Measurements from ENCODE around the gene TSC22D3.

GRCh38 chrX:107710617-107711391 lies 64.8 kb downstream of the TSC22D3 start:
- TF ChIP-seq, protein P1, sequence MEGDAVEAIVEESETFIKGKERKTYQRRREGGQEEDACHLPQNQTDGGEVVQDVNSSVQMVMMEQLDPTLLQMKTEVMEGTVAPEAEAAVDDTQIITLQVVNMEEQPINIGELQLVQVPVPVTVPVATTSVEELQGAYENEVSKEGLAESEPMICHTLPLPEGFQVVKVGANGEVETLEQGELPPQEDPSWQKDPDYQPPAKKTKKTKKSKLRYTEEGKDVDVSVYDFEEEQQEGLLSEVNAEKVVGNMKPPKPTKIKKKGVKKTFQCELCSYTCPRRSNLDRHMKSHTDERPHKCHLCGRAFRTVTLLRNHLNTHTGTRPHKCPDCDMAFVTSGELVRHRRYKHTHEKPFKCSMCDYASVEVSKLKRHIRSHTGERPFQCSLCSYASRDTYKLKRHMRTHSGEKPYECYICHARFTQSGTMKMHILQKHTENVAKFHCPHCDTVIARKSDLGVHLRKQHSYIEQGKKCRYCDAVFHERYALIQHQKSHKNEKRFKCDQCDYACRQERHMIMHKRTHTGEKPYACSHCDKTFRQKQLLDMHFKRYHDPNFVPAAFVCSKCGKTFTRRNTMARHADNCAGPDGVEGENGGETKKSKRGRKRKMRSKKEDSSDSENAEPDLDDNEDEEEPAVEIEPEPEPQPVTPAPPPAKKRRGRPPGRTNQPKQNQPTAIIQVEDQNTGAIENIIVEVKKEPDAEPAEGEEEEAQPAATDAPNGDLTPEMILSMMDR (conservative IDR thresholded peaks at IDR 0.05; ENCODE audit: low read length) = no peak
- no peak for TF ChIP-seq EZH2phosphoT487 (IDR thresholded peaks at IDR 0.05; ENCODE audit: borderline replicate concordance, low read depth, low read length)
